ENCODE data around the gene ATXN1.

Gene ATXN1

DNA sequence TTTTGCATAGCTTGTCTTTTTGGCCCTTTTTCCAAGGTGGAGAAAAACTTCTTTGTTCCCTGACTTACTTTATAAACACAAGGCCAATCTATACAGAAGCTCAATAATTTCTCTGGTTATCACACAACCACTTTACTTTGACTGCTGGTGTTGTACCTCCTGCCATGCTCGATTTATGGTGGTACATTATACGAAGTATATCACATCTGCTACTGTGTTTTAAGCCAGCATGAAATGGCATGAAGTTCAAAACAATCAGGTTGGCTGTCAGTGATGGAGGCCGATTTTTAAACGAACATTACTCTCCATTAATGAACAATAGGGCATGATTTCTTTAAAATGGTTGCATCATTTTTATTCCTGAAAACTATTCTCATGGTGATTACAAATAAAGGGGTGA lies 21.0 kb upstream of the ATXN1 start:
- no peak for DNase-seq

- no peak for DNase-seq
Measured at GRCh38 chr6:16781348-16782169, 20.3 kb upstream of the ATXN1 start.

DNA sequence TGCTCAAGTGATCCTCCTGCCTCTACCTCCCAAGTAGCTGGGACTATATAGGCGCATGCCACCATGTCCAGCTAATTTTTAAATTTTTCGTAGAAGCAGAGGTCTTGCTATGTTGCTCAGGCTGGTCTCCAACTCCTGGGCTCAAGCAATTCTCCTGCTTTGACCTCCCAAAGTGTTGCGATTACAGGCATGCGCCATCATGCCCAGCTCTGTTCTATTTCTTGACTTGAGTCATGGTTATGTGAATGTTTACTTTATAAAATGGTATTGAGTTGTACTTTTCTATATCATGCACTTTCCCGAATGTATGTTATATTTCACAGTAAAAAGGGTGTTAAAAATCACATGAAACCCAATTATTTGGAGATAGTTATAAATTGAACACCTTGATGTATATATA lies 17.3 kb upstream of the ATXN1 start:
- no peak for DNase-seq

DNA sequence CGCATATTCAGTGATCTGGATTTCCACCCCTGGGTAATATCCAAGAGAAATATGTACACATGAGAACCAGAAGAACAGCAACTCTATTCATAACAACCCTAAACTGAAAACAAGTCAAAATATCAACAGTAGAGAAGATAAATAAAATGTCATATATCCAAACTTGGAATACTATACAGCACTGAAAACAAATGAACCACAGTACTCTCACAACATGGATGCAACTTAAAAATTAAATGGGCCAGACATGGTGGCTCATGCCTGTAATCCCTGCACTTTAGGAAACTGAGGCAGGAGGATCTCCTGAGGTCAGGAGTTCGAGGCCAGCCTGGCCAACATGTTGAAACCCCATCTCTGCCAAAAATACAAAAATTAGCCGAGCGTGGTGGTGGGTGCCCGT lies 16.5 kb upstream of the ATXN1 start:
- DNase-seq, result no peak

DNA sequence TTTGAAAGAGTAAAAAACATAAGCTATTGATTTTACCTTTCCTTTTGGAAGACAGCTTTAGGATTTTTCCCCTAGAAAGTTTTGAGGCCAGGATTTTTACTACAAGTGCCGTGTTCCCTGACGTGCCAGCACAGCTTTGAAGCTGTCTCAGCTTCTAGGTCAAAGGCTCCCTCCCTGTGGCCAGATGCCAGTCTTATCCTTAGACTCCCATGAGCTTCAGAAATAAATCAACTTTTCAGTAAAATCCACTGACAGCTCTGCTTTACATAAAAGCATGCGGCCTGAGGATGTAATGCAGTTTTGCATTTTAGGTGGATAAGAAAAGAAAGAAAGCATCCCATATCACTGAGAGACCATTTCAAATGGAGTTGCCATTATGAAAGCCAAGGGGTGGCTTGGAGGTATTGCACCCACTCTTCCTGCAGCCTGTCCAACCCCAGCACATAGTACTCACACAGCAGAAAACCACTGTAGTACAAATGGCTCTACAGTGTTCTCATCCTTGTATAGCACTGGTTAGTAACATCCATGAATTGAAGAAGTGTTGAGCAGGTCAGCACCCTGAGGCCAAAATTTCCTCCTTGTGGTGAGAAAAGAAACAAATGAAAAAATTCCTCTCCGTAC lies 15.2 kb upstream of the ATXN1 start:
- no peak for DNase-seq

DNA sequence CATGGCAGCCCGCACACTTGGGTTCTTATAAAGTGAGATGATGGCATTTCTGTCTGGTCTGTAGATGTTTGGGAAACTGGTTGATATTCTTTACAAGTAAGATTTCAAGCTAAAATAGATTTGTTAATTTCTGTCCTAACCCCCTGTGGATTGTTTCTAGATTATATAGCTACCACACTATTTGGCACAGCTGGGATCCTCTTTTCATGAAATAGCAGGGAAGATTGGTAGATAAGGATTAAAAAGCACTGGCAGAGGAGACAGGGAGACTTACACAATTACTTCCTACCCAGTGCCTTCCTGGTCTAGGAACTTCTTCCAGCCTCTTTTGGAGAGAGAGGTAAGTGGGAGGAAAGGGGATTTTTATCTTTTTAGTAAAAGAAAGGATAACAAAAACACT lies 13.2 kb upstream of the ATXN1 start:
- DNase-seq, result no peak

GRCh38 chr6:16773362-16773761 lies 12.1 kb upstream of the ATXN1 start:
- DNase-seq, result no peak

DNA sequence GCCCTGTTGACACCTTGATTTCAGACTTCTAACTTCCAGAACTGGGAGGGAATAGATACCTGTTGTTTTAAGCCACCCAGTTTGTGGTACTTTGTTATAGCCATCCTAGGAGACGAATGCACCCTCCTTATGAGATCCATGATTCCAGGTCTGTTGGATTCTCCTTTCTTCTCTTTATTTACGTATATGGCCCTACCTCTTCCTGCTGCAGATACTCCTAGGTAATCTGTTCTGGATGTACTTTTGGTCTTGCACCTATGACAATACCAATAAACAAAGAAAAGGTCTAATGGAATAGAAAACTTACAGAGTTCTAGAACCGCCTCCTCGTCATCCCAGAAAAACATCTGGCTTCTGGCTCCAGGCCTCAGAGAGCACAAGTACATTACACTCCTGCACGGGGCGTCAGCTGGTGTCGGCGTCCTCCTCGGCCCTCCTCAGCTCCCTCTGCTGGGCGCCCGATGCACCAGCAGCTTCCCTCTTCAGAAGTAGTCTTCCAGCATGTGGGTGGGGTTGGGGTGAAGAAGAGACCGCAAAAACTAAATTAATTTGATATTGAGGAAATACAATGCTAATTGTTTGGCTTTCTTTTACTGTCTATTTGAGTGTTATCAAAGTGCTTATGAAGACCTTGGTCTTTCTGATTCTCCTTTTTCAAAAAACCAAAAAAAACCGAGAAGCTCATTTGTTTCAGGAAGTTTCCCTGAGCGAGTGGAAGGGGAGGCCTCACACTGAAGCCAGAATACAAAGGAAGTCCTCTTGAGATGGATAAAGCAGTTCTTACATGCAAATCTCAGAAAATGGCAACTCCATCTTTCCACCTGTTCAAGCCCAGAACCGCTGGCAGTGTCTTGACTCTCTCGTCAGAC lies 9.7 kb upstream of the ATXN1 start:
- DNase-seq, result no peak

GRCh38 chr6:16769986-16770376 lies 8.7 kb upstream of the ATXN1 start:
- no peak for DNase-seq

DNA sequence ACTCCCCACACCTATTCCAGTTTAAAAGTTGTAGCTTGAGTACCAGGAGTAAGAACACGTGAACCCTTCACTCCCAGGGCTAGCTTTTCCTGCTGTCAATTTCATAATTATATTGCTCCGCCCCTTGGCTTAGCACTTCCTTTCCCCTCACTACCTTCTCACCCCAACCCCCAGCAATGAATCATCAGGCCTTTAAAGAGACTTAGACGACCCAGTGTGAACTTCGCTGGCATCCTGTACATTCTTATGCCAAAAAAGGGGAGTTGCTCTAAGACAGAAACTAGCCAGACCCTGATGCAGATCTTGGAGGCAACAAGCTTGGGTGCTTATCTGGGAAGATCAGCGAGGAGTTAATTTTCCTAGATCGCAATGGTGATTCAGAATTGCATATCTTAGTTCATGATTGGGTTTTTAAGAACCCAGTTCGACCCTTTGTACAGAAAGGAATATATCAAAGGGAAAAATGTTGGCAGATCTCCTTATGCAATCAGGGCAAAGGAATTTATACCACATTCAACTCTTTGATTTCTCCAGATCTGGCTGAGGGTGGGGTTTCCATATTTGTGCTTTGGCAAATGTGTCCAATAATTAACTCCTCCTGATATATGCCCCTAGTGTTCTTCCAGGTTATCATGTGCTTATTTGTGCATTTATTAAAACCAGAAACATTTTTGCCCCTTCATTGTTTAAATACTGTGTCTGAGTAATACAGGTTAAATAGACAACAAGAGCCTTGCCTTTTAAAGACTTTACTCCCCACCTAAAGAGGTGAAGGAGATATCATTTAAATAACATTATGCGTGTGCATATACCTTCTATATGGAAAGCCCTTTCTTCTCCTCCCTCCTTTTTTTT lies 8.1 kb upstream of the ATXN1 start:
- no peak for DNase-seq

- no peak for DNase-seq
Measured at GRCh38 chr6:16768477-16768830, 7.2 kb upstream of the ATXN1 start.

- no peak for DNase-seq
Measured at GRCh38 chr6:16767765-16768476, 6.7 kb upstream of the ATXN1 start.

GRCh38 chr6:16766836-16767745 lies 5.8 kb upstream of the ATXN1 start:
- no peak for DNase-seq

- DNase-seq, result no peak
Measured at GRCh38 chr6:16766043-16766536, 4.8 kb upstream of the ATXN1 start.

DNA sequence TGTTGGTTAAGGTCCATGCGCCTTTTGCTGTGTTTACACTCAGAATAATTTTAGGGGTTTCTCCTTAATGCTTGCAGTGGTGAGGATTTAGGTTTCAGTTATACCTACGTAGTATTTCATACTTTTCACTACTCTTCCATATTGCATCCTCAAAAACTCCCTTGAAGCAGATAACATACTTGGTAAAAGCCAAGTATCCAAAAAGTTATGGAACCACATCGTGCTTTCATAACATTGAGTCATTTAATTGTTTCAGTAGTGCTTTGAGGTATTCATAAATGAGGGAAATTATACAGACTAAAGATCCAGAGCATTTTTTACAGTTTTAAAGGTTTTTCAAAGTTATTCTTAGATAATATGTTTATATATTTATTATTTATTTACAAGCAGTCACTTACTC lies 4.0 kb upstream of the ATXN1 start:
- no peak for DNase-seq

GRCh38 chr6:16764188-16764950 lies 3.1 kb upstream of the ATXN1 start:
- no peak for DNase-seq

- DNase-seq, result peak; percentile 22
Measured at GRCh38 chr6:16762550-16763477, 1.6 kb upstream of the ATXN1 start.

DNA sequence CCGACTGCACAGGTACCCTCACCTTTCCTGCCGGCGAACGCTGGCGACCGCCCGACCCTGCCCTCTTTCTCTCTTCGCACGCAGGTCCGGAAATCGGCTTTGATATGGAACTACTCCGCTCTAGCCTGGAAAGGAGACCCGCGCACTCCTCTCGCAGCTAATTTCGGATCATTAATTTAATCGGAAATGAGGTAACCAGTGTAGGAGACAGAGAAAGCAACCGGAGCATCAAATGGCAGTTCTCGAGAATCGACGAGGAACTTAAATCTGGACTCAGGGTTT lies 949 bp upstream of the ATXN1 start:
- DNase-seq, result no peak
